CD4-positive, alpha-beta T cell treated with Interleukin-15 for 4 hours (primary cell): ENCODE data around the gene ZNF701.
"Not testable (repeated sequence)": the region's sequence is repeated elsewhere in the genome, so short reads cannot be mapped to it uniquely, and the experiment has no call there.

Source experiments
- DNase-seq: peaks from one replicate; pipeline ENCODE4 v3.0.0-alpha.2; 2020; ENCODE audit warnings: low spot score

ZNF701 gene

GRCh38 chr19:52570000-52570861 lies at the start of gene ZNF701:
ZNF701 (plus strand) TSS chr19:52570287; CDS start chr19:52574148, 3,861 bp downstream.
- DNase-seq, result peak; percentile 95

DNA sequence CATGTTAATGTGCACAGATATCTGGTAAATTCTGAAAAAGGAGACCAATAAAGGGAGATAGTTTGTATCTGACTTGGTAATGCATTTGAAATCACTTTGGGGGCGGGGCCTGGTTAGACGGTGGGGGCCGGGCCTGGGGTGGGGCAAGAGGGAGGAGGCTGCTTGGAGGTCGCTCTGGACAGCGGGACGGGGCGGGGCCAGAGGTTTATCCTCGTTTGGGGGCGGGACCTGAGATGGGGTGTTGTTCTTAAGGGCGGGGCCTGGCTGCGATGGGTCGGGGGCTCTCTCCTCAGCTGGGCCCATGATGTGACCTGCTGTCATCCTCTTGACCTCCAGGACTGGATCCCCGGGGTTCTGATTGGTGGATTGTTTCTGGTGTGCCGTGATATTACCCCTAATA lies 47.5 kb upstream of the ZNF701 start:
- DNase-seq, result no peak

- DNase-seq, result no peak
Measured at GRCh38 chr19:52524086-52524485, 46.0 kb upstream of the ZNF701 start.

DNA sequence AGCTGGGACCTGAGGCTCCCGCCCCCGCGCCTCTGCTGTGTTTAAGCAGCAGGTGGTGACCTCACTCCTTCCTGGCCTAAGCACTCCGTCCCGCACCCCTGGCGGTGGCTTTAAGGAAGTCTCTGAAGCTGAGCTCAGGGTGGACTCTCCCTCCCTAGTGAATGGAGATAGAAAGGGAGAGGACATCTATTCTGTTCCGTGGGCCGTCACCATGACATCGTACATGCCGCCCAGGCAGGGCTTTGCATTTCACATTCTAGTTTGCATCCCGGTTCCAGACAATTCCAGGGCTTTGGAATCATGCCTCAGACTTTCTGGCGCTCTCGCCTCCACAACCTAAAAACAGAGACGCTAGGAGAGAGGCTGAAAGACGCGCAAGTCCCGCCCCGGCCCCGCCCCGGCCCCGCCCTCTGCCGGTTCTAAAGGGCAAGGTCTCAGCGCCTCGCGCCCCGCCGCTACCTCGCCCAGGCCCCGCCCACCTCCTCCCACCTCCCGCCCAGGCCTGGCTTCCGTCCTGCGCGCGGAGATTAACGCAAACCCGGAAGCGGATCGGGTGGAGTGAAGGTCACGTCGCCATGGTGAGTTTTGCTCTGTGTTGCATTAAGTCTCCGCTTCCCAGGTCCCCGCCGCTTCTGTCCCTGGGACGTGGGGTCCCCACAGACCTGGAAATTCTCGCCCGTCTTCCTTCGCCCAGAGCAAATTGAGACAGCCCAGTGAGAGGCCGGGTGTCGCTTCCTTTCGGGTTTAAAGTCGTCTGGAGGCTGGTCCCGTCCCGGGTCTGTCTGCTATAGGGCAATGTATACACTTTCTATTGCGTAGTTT lies 42.7 kb upstream of the ZNF701 start, which contains the start of gene ZNF808:
ZNF808 (plus strand) TSS at position 535 of the 822 bp plus-strand sequence. CDS start 15,617 bp downstream, outside the sequence.
- DNase-seq, result peak; percentile 96

- DNase-seq, result no peak
Measured at GRCh38 chr19:52527956-52528351, 42.1 kb upstream of the ZNF701 start.

DNA sequence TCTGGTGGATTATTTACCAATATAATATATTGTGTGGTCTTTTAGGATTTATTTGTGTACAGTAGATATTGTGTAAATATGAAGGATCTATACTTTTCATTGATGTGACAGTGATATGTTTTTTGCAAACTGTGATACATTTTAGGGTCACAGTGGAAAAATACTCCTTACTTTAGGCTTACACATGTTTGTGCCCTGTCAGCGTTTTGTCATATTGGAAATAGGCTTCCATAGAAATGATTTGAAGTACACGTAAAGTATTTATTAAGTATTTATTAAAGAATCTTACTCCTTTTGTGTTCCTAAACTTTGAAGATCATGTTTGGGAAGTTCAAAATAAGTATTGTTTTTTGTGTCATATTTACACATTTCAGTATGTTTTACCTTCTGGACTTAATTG lies 37.6 kb upstream of the ZNF701 start:
- no peak for DNase-seq

DNA sequence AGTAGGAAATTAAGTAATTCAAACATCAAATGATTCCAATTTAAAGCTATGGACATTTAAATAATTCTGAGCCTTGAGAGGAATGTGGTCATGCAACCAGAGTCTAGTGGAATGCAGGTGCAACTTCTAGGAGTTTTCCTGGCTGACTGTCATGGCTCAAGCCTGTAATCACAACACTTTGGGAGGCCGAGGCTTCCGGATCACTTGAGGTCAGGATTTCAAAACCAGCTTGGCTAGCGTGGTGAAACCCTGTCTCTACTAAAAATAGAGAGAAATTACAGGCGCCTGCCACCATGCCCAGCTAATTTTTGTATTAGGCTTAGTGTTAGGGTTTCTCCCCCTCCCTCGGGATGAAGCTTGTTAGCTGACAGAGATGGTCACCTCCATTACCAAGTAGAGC lies 36.2 kb upstream of the ZNF701 start:
- DNase-seq, result no peak

GRCh38 chr19:52535385-52535770 lies 34.7 kb upstream of the ZNF701 start:
- not testable (repeated sequence) for DNase-seq

DNA sequence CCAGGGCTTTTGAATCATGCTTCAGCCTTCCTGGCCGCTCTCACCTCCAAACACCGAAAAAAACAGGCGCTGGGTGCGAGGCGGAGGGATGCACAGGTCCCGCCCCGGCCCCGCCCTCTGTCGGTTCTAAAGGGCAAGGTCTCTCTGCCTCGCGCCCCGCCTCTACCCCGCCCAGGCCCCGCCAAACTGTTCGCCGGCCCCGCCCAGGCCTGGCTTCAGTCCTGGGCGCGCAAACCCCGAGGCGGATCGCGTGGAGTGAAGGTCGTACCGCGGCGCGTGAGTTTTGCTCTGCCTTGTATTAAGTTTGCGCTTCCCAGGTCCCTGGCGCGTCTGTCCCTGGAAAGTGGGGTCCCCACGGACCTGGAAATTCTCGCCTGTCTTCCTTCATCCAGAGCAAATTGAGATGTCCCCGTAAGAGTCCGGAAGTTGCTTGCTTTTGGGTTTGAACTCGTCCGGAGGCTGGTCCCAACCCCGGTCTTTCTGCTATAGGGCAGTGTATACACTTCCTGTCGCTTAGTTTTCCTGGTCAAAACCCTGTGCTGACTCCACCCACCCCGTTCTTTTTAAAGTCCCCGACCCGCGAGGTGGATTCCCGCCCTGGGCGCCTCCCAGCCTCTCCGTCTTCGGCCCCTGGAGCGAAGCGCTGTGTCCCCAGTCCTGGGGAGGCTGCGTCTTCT lies 34.2 kb upstream of the ZNF701 start:
- DNase-seq, result peak; percentile 87

GRCh38 chr19:52536448-52536800 lies 33.7 kb upstream of the ZNF701 start:
- DNase-seq, result peak; percentile 20

GRCh38 chr19:52538815-52539214 lies 31.3 kb upstream of the ZNF701 start:
- not testable (repeated sequence) for DNase-seq

DNA sequence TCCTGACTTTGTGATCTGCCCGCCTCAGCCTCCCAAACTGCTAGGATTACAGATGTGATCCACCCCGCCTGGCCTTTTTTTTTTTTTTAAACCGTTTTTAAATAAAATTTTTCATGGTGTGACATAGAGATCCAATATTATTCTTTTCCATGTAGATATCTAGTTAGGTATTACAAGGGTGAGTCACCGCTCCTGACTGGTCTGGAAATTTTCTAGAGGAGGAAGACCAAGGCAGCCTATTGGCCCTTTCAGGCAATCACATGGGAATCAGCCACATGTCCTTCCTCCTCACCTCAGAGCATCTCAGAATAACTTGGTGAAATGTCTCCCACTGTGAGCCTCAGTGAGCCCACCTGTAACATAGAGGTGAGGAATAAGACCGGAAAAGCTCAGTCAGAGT lies 28.9 kb upstream of the ZNF701 start:
- not testable (repeated sequence) for DNase-seq

GRCh38 chr19:52541608-52542007 lies 28.5 kb upstream of the ZNF701 start:
- no peak for DNase-seq

DNA sequence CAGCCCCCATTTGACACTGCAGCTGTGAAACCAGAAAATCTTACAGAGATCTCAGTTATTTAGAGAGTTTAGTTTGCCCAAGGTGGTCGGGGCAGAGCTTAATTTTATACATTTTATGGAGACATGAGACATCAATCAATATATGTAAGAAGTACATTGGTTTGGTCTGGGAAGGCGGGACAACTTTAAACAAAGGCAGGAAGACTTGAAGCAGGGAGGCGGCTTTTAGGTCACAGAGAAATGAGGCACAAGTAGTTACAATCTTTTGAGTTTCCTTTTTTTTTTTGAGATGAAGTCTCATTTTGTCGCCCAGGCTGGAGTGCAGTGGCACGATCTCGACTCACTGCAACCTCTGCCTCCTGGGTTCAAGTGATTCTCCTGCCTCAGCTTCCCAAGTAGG lies 27.5 kb upstream of the ZNF701 start:
- DNase-seq, result not testable (repeated sequence)

DNA sequence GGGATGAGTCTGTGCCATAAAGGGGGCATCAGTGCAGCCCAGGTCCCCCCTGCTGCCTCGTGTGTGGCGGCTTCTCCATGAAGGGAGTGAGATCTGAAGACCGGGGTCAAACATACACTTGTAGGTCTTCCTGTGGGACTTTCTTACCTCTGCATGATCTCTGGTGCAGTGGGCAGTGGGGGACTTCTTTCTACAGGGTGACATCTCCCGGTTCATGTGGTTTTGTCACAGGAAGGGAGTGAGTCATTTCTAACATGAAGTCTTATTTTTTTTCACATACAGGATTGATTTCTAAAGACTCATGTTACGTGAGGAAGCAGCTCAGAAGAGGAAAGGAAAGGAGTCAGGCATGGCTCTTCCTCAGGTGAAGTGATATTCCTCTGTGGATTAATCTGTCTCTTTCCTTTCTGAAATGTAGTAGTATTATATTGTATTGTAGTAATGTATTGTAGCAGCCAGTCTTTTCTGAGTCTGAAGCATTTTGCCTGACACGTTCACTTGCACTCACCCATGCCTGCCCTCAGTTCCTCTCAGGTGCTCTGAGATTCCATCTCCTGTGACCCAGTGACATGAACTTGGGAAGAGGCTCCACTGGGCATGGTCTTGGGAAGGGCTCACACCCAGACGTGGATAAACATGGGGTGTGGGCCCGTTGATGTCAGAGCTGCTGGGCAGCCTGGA lies 27.0 kb upstream of the ZNF701 start:
- peak; percentile 49 for DNase-seq

DNA sequence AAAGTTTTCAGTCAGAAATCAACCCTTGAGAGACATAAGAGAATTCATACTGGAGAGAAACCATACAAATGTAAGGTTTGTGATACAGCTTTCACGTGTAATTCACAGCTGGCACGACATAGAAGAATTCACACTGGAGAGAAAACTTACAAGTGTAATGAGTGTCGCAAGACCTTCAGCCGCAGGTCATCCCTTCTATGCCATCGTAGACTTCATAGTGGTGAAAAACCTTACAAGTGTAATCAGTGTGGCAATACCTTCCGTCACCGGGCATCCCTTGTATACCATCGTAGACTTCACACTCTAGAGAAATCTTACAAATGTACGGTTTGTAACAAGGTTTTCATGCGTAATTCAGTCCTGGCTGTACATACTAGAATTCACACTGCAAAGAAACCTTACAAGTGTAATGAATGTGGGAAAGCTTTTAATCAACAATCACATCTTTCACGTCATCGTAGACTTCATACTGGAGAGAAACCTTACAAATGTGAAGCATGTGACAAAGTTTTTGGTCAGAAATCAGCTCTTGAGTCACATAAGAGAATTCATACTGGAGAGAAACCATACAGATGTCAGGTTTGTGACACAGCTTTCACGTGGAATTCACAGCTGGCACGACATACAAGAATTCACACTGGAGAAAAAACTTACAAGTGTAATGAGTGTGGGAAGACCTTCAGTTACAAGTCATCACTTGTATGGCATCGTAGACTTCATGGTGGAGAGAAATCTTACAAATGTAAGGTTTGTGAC lies 15.7 kb upstream of the ZNF701 start:
- DNase-seq, result no peak

DNA sequence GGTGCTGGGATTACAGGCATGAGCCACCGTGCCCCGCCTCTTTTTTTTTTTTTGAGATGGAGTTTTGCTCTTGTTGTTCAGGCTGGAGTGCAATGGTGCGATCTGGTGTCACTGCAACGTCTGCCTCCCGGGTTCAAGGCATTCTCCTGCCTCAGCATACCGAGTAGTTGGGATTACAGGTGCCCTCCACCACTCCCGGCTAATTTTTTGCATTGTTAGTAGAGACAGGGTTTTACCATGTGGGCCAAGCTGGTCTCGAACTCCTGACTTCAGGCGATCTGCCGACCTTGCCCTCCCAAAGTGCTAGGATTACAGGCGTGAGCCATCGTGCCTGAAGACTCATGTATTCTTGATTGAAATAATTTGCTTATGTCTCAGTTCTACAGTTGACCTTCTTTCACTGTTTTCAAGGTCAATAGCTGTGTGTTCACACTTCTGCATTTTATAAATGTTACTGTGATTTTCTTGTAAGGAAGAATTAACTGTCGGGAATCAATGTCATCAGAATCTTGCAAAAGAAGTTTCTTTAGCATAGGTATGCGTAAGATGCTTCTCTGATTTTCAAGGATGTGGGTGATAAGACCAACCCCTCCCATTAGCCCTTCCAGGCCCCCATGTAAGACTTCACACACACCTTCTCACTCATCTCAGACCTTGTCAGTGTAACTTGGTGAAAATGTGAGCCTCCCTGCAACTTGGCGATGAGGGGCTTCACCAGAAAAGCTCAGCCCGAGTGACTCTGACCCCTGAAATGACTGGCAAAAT lies 12.7 kb upstream of the ZNF701 start:
- no peak for DNase-seq

GRCh38 chr19:52558732-52559445 lies 11.2 kb upstream of the ZNF701 start:
- DNase-seq, result not testable (repeated sequence)

DNA sequence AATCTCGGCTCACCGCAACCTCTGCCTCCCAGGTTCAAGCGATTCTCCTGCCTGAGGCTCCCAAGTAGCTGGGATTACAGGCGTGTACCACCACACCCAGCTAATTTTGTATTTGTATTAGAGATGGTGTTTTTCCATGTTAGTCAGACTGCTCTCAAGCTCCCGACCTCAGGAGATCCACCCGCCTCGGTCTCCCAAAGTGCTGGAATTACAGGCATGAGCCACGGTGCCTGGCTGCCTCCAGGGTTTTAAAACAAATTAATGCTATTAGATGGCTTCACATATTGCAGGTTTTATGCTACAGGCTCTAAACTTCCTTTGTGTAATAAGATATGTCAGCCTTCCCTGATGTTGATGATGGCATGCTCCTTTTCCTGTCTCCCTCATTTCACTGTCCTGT lies 8.5 kb upstream of the ZNF701 start:
- DNase-seq, result not testable (repeated sequence)

DNA sequence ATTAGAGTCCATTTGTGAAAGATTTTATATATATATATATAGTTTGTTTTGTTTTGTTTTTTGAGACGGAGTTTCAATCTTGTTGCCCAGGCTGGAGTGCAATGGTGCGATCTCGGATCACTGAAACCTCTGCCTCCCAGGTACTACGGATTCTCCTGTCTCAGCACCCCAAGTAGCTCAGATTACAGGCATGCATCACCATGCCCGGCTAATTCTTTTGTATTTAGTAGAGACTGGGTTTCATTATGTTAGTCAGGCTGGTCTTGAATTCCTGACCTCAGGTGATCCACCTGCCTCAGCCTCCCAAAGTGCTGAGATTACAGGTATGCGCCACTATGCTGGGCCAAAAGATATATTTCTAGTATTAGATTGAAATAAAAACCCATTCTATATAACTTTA lies 4.0 kb upstream of the ZNF701 start:
- DNase-seq, result no peak
